SK-N-SH (cell line): ENCODE measurements around the gene H2AZ2. TPM values are rescaled to one million over a fixed set of nuclear protein-coding genes. Genes with fewer than 3 reads are reported as not detected.
A peak's percentile ranks its signal among the peaks of the same experiment; 100 is the strongest.

Experiments
- CTCF ChIA-PET: fragments of 300-600, 350-600 bp; formaldehyde crosslinking; extraction: SDS; loops from one replicate; lab custom pipeline; 2021; lab: Yijun Ruan, JAX
- POLR2A ChIA-PET: fragments of 350-600 bp; sonication (Branson Sonifier 250); formaldehyde crosslinking; extraction: SDS; loops from one replicate; lab custom pipeline; 2020; ENCODE audit warnings: antibody characterized with exemption, inconsistent platforms; lab: Yijun Ruan, JAX
- DNase-seq: peaks from one replicate; pipeline ENCODE4 v3.0.0; 2012
- H2AFZ ChIP-seq: fragments of 200-600 bp; sonication (generic); 2 replicates; pipeline ENCODE4 v1.8.1; 2016; ENCODE audit warnings: antibody characterized with exemption, mild to moderate bottlenecking, low read depth
- H3F3A ChIP-seq: fragments of 200-600 bp; sonication (generic); replicated peaks from 2 replicates; pipeline ENCODE3; 2016; ENCODE audit warnings: antibody characterized with exemption, mild to moderate bottlenecking; ENCODE audit not compliant: insufficient read depth
- H3K27ac ChIP-seq, 2 experiments: fragments of 200-500 bp in 1 of 2; fragments of 200-600 bp in 1 of 2; sonication (Bioruptor generic) in 1 of 2; sonication (generic), shearing (Covaris generic) in 1 of 2; 2 replicates each; pipeline versions ENCODE4 v1.5.1 to v1.6.1; 2014 to 2016; ENCODE audit warnings: low read depth in 2 of 2, inconsistent platforms in 1 of 2, low read length in 1 of 2, mild to moderate bottlenecking in 1 of 2, mixed read lengths in 1 of 2
- H3K27me3 ChIP-seq: fragments of 200-600 bp; sonication (generic), shearing (Covaris generic); 2 replicates; pipeline ENCODE4 v1.6.1; 2016; ENCODE audit warnings: mixed run types; ENCODE audit not compliant: insufficient read depth
- H3K36me3 ChIP-seq, 2 experiments: fragments of 200-500 bp in 1 of 2; fragments of 200-600 bp in 1 of 2; sonication (Bioruptor generic) in 1 of 2; sonication (generic) in 1 of 2; replicated peaks in 1 of 2; 2 replicates each; pipeline versions ENCODE3 to v1.5.1; 2014 to 2016; ENCODE audit warnings: low read length in 1 of 2, mild to moderate bottlenecking in 1 of 2; ENCODE audit not compliant: insufficient read depth in 2 of 2, control insufficient read depth in 1 of 2
- H3K4me1 ChIP-seq, 2 experiments: fragments of 200-500 bp in 1 of 2; fragments of 200-600 bp in 1 of 2; sonication (Bioruptor generic) in 1 of 2; sonication (generic), shearing (Covaris generic) in 1 of 2; 2 replicates each; pipeline versions ENCODE4 v1.5.1 to v1.6.1; 2014 to 2016; ENCODE audit warnings: low read depth in 1 of 2, low read length in 1 of 2, mixed run types in 1 of 2; ENCODE audit not compliant: insufficient read depth in 2 of 2, control insufficient read depth in 1 of 2
- H3K4me2 ChIP-seq: fragments of 200-600 bp; sonication (generic), shearing (Covaris generic); 2 replicates; pipeline ENCODE4 v1.6.1; 2017; ENCODE audit warnings: mixed run types
- H3K4me3 ChIP-seq, 2 experiments: fragments of 200-500 bp in 1 of 2; fragments of 200-600 bp in 1 of 2; sonication (Bioruptor generic) in 1 of 2; sonication (generic), shearing (Covaris generic) in 1 of 2; 2 replicates each; pipeline versions ENCODE4 v1.5.1 to v1.8.1; 2014 to 2016; ENCODE audit warnings: low read depth in 2 of 2, inconsistent platforms in 1 of 2, low read length in 1 of 2, mild to moderate bottlenecking in 1 of 2, mixed read lengths in 1 of 2, moderate library complexity in 1 of 2
- H3K79me2 ChIP-seq: fragments of 200-600 bp; sonication (generic); 2 replicates; pipeline ENCODE4 v1.8.1; 2017; ENCODE audit warnings: mild to moderate bottlenecking; ENCODE audit not compliant: insufficient read depth
- H3K9ac ChIP-seq: fragments of 200-600 bp; sonication (generic); 2 replicates; pipeline ENCODE4 v1.6.1; 2017; ENCODE audit warnings: mixed run types
- H3K9me2 ChIP-seq: fragments of 200-600 bp; sonication (generic); 2 replicates; pipeline ENCODE4 v1.6.1; 2017; ENCODE audit warnings: mixed run types
- H3K9me3 ChIP-seq: fragments of 200-600 bp; sonication (generic); 2 replicates; pipeline ENCODE4 v1.6.1; 2017; ENCODE audit warnings: mixed run types, mild to moderate bottlenecking, moderate library complexity
- H4K20me1 ChIP-seq: fragments of 200-600 bp; sonication (generic); 2 replicates; pipeline ENCODE4 v1.6.1; 2017; ENCODE audit warnings: mild to moderate bottlenecking, mixed run types; ENCODE audit not compliant: insufficient read depth
- ELF1 ChIP-seq: IDR thresholded peaks from 2 replicates; pipeline ENCODE4 v1.4.0; 2012
- IRF3 ChIP-seq: fragments of 150-350 bp; IDR thresholded peaks from 2 replicates; pipeline ENCODE4 v1.6.1; 2016; ENCODE audit warnings: mild to moderate bottlenecking, low read depth, low read length
- MEF2A ChIP-seq: IDR thresholded peaks from 2 replicates; pipeline ENCODE4 v1.4.0; 2012; ENCODE audit warnings: low read depth, borderline replicate concordance
- REST ChIP-seq: IDR thresholded peaks from 2 replicates; pipeline ENCODE4 v1.6.1; 2012; ENCODE audit warnings: mild to moderate bottlenecking, low read depth, low read length, moderate library complexity
- SMC3 ChIP-seq: IDR thresholded peaks from 2 replicates; pipeline ENCODE4 v1.6.1; 2012; ENCODE audit warnings: low read depth, low read length, improper control_type of control experiment
- ZBTB33 ChIP-seq: IDR thresholded peaks from 2 replicates; pipeline ENCODE4 v1.4.0; 2012; ENCODE audit warnings: low read depth, borderline replicate concordance
- WGBS: methylation state at CpG from one replicate; pipeline ENCODE4 v1.1.6; 2017; ENCODE audit warnings: low lambda C conversion rate; 5-methylcytosine and 5-hydroxymethylcytosine counted together
- polyA plus RNA-seq, 3 experiments: library from polyadenylated mRNA; depleted of rRNA; stranded (reverse); fragments of >200 nt; gene quantifications; 2 replicates each; pipeline ENCODE4 v1.2.3, GENCODE V29; 2012

The H2AZ2 gene
- polyA plus RNA-seq, 1 of the 3 experiments (the other 2 are of a cell fraction), result 389 TPM

GRCh38 chr7:44783407-44783806 is 64.5 kb downstream of the H2AZ2 start (continued):
- TF ChIP-seq MEF2A (no peak), ZBTB33 (no peak), ELF1 (no peak), IRF3 (no peak)

- Histone ChIP-seq H3K9me2 (no peaks in the 10 kb centered on the region), H3K4me3 (no peak overlapping the region)
- TF ChIP-seq REST (peak; percentile 74; the same call in 1 of the 2 replicates), SMC3 (no peak)
Observed at GRCh38 chr7:44782460-44782859, 65.4 kb downstream of the H2AZ2 start.

More at GRCh38 chr7:44782460-44782859, 65.4 kb downstream of the H2AZ2 start:
- no peaks in the 10 kb centered on the region for H3K79me2 ChIP-seq
- DNase-seq, result no peak
- no peaks in the 10 kb centered on the region for H3F3A ChIP-seq
- no peaks in the 10 kb centered on the region for H3K9me3 ChIP-seq
- no peak overlapping the region for H2AFZ ChIP-seq
- H3K27ac ChIP-seq, result no peak overlapping the region
- no peak overlapping the region for H3K4me2 ChIP-seq
- no peaks in the 10 kb centered on the region for H3K36me3 ChIP-seq
- CTCF ChIA-PET, result interaction anchor here (0.9 kb wide), 1 partner anchor 140 kb away, joined by 3 read pairs; no protein-coding TSS in a partner anchor
- WGBS, result 82% methylated on average over 1 of the region's 1 CpG
- POLR2A ChIA-PET, result interaction anchor here (1.4 kb wide), 1 partner anchor 15 kb away, joined by 6 read pairs; no protein-coding TSS in a partner anchor
- H3K4me1 ChIP-seq, result no peaks in the 10 kb centered on the region
- no peaks in the 10 kb centered on the region for H3K27me3 ChIP-seq
- H3K9ac ChIP-seq, result no peak overlapping the region
- H4K20me1 ChIP-seq, result no peaks in the 10 kb centered on the region

Other genes starting within 250 kb of the H2AZ2 start
- gene OGDH, start 241.5 kb downstream of the H2AZ2 start, polyA plus RNA-seq (2012; rRNA removed), result 58.2 and 69.4 TPM in 2 replicates
- gene ZMIZ2, start 99.2 kb downstream of the H2AZ2 start, polyA plus RNA-seq (2012; rRNA removed), result 17.8 and 18.1 TPM in 2 replicates
- 6,239 and 6,267 TPM in 2 replicates for gene PPIA, start 51.4 kb downstream of the H2AZ2 start, polyA plus RNA-seq (2012; rRNA removed)
- gene PURB, start 37.4 kb upstream of the H2AZ2 start, polyA plus RNA-seq (2012; rRNA removed), result 4.1 and 4.8 TPM in 2 replicates
- 0.05 and 0.10 TPM in 2 replicates for gene MYO1G, start 130.9 kb upstream of the H2AZ2 start, polyA plus RNA-seq (2012; rRNA removed)
- gene CCM2, start 152.1 kb upstream of the H2AZ2 start, polyA plus RNA-seq (2012; rRNA removed), result 65.6 and 83.2 TPM in 2 replicates
- 1.5 and 2.8 TPM in 2 replicates for gene NACAD, start 240.9 kb upstream of the H2AZ2 start, polyA plus RNA-seq (2012; rRNA removed)